Right lobe of liver (tissue), 6 donors: ENCODE results near the gene ARHGAP32. TPM values are rescaled to one million over a fixed set of nuclear protein-coding genes. Genes with fewer than 3 reads are reported as not detected.

Experiments used
- ATAC-seq, 4 donors: fragments of 200-7000 bp; cut with Tn5 transposase; one replicate each; pipeline ENCODE4 v1.9.1; 2020; ENCODE audit warnings: mild to moderate bottlenecking in 4 of 4, moderate library complexity in 4 of 4
- DNase-seq, 3 donors: peaks; one replicate each; pipeline ENCODE4 v3.0.0-alpha.2; 2020
- H3K27ac ChIP-seq, 3 donors: fragments of 200-600 bp; one replicate each; pipeline ENCODE4 v1.8.0; 2022
- H3K27me3 ChIP-seq, 2 donors: fragments of 200-600 bp; one replicate each; pipeline ENCODE4 v1.8.0; 2022
- H3K36me3 ChIP-seq, 4 donors: fragments of 200-600 bp; sonication (generic) in 1 of 4; one replicate each; pipeline versions ENCODE4 v1.5.1 to v1.8.0; 2017 to 2022; ENCODE audit warnings: control low read depth in 1 of 4
- H3K4me1 ChIP-seq, 4 donors: fragments of 200-600 bp; sonication (generic) in 1 of 4; one replicate each; pipeline versions ENCODE4 v1.5.1 to v1.8.0; 2017 to 2022; ENCODE audit warnings: control low read depth in 1 of 4
- H3K4me3 ChIP-seq, 3 donors: fragments of 200-600 bp; one replicate each; pipeline ENCODE4 v1.8.0; 2022
- H3K9me3 ChIP-seq, 4 donors: fragments of 200-600 bp; sonication (generic) in 1 of 4; one replicate each; pipeline versions ENCODE4 v1.5.1 to v1.8.0; 2017 to 2022; ENCODE audit warnings: control low read depth in 1 of 4
- CTCF ChIP-seq, 4 donors: fragments of 200-600 bp in 3 of 4; fragments of 450-650 bp in 1 of 4; IDR thresholded peaks; one replicate each; pipeline versions ENCODE4 v1.5.1 to v1.8.0; 2016 to 2022; ENCODE audit warnings: antibody characterized with exemption in 4 of 4, mild to moderate bottlenecking in 2 of 4
- POLR2A ChIP-seq: fragments of 450-650 bp; IDR thresholded peaks from one replicate; pipeline ENCODE4 v1.6.1; 2017; ENCODE audit warnings: antibody characterized with exemption, mild to moderate bottlenecking
- WGBS: methylation state at CpG from one replicate; pipeline ENCODE4 v1.1.6; 2018; ENCODE audit warnings: low coverage, low lambda C conversion rate; ENCODE audit not compliant: insufficient coverage; ENCODE audit errors: missing lambda C conversion rate; 5-methylcytosine and 5-hydroxymethylcytosine counted together
- intact Hi-C, 2 donors: fragments of 100-400 bp; cut with DNase I; formaldehyde crosslinking; loops; one replicate each; pipeline versions ENCODE4 v1.11.2 to v1.14.1; 2022
- total RNA-seq, 6 experiments: library from RNA; depleted of rRNA in 2 of 6; stranded (reverse); fragments of >200 nt in 2 of 6; fragmentation: NEBNext Ultra II Directional in 3 of 6; extraction: Animal tissue kit (Norgen Biotek cat#: 25700) in 3 of 6; gene quantifications; one replicate each; pipeline versions ENCODE4 v1.1.0 to v1.2.4, GENCODE V29; 2016 to 2023
- donor health status: DM: no; HTN: yes; CAD: no.
- donor health status: DM: no; HTN: no; CAD: no.
- donor health status: DM: no; HTN: no; CAD: no.
- donor health status: DM: no; HTN: yes; CAD: no.
- donor health status: DM: no; HTN: yes; CAD: no.

ARHGAP32 gene
- total RNA-seq, 6 experiments from 2014 or later = 5.0 to 12.3 (median 10.0) TPM

GRCh38 chr11:128939591-128939990 lies 252.5 kb downstream of the ARHGAP32 start:
- DNase-seq (no peak), ATAC-seq (no peak)
- 73% methylated on average over 8 of the region's 11 CpGs for WGBS
- TF ChIP-seq CTCF (IDR thresholded peaks at IDR 0.05) = no peak
- no peaks in the 10 kb centered on the region for H3K4me1 ChIP-seq
- intact Hi-C loops = no loop called here
- no peaks in the 10 kb centered on the region for H3K9me3 ChIP-seq
- H3K27me3 ChIP-seq = no peaks in the 10 kb centered on the region
- no peak overlapping the region for H3K4me3 ChIP-seq
- H3K27ac ChIP-seq = no peak overlapping the region
- no peaks in the 10 kb centered on the region for H3K36me3 ChIP-seq

- Histone ChIP-seq H3K27me3 (no peaks in the 10 kb centered on the region), H3K9me3 (no peaks in the 10 kb centered on the region), H3K4me3 (no peak overlapping the region), H3K36me3 (no peaks in the 10 kb centered on the region), H3K27ac (no peak overlapping the region), H3K4me1 (no peaks in the 10 kb centered on the region)
- DNase-seq = no peak
- no peak for TF ChIP-seq CTCF (IDR thresholded peaks at IDR 0.05)
- TF ChIP-seq POLR2A = no peak
- intact Hi-C loops = no loop called here
- ATAC-seq = no peak
- WGBS = 79% methylated on average over 4 of the region's 16 CpGs
Observed at GRCh38 chr11:128938156-128938885, 253.8 kb downstream of the ARHGAP32 start.

GRCh38 chr11:128937480-128937879 lies 254.6 kb downstream of the ARHGAP32 start:
- intact Hi-C loops = no loop called here
- no peak for DNase-seq

GRCh38 chr11:128936606-128937251 lies 255.4 kb downstream of the ARHGAP32 start:
- no peak for ATAC-seq
- 79% methylated on average over 2 of the region's 16 CpGs for WGBS
- intact Hi-C loops = no loop called here
- DNase-seq = no peak
- Histone ChIP-seq H3K36me3 (no peaks in the 10 kb centered on the region), H3K27ac (no peak overlapping the region), H3K9me3 (no peaks in the 10 kb centered on the region), H3K27me3 (no peaks in the 10 kb centered on the region), H3K4me3 (no peak overlapping the region), H3K4me1 (no peaks in the 10 kb centered on the region)
- no peak for TF ChIP-seq POLR2A
- no peak for TF ChIP-seq CTCF (IDR thresholded peaks at IDR 0.05)

More at GRCh38 chr11:128937480-128937879, 254.6 kb downstream of the ARHGAP32 start:
- no peak for ATAC-seq
- no peaks in the 10 kb centered on the region for H3K27me3 ChIP-seq
- no CpG with 5 or more reads among the region's 9 CpGs for WGBS
- H3K4me1 ChIP-seq = no peaks in the 10 kb centered on the region
- no peaks in the 10 kb centered on the region for H3K9me3 ChIP-seq
- no peaks in the 10 kb centered on the region for H3K36me3 ChIP-seq
- H3K4me3 ChIP-seq = no peak overlapping the region
- no peak for TF ChIP-seq CTCF (IDR thresholded peaks at IDR 0.05)
- TF ChIP-seq POLR2A = no peak
- H3K27ac ChIP-seq = no peak overlapping the region
